Naive thymus-derived CD8-positive, alpha-beta T cell (primary cell): Measurements from ENCODE around the gene S100A12. TPM values are rescaled to one million over a fixed set of nuclear protein-coding genes. Genes with fewer than 3 reads are reported as not detected.
"Not testable (repeated sequence)": the region's sequence is repeated elsewhere in the genome, so short reads cannot be mapped to it uniquely, and the experiment has no call there.

Experiments used
- ATAC-seq, 2 donors: fragments of 150-1000 bp; cut with Tn5 transposase in 1 of 2; sonication (Bioruptor Pico), chemical (Tn5 transposase) in 1 of 2; 1 replicate in 1 of 2; 2 replicates in 1 of 2; pipeline ENCODE4 v1.10.0; 2021; ENCODE audit warnings: mild to moderate bottlenecking in 2 of 2, moderate library complexity in 2 of 2
- POLR2A ChIA-PET: fragments of 350-600 bp; sonication (Branson Sonifier 250); formaldehyde crosslinking; loops from one replicate; lab custom pipeline; 2021; ENCODE audit warnings: antibody characterized with exemption; lab: Charles Lee
- DNase-seq, 10 donors: peaks; one replicate each; pipeline versions ENCODE4 v3.0.0 to v3.0.0-alpha.2; 2020 to 2022
- H3K27ac Mint-ChIP-seq, 10 donors: one replicate each; pipeline ENCODE4 v1.8.0; 2020 to 2022; ENCODE audit warnings: mild to moderate bottlenecking in 10 of 10, mixed read lengths in 10 of 10, moderate library complexity in 4 of 10, inconsistent platforms in 1 of 10
- H3K27me3 Mint-ChIP-seq, 5 donors: one replicate each; pipeline ENCODE4 v1.8.0; 2021 to 2022; ENCODE audit warnings: mixed read lengths in 5 of 5
- H3K36me3 Mint-ChIP-seq, 3 donors: one replicate each; pipeline ENCODE4 v1.8.0; 2020 to 2022; ENCODE audit warnings: mixed read lengths in 3 of 3, mild to moderate bottlenecking in 2 of 3, inconsistent platforms in 1 of 3
- H3K4me1 Mint-ChIP-seq, 4 donors: one replicate each; pipeline ENCODE4 v1.8.0; 2021 to 2022; ENCODE audit warnings: mixed read lengths in 4 of 4
- H3K4me3 Mint-ChIP-seq, 10 donors: one replicate each; pipeline ENCODE4 v1.8.0; 2020 to 2022; ENCODE audit warnings: mild to moderate bottlenecking in 10 of 10, mixed read lengths in 10 of 10, moderate library complexity in 6 of 10, inconsistent platforms in 1 of 10
- H3K9me3 Mint-ChIP-seq, 9 donors: one replicate each; pipeline ENCODE4 v1.8.0; 2020 to 2022; ENCODE audit warnings: mixed read lengths in 9 of 9, mild to moderate bottlenecking in 3 of 9, inconsistent platforms in 1 of 9, moderate library complexity in 1 of 9
- polyA plus RNA-seq, 3 donors: library from polyadenylated mRNA; unstranded; fragments of 300-500 nt; fragmentation: Illumina TruSeq; gene quantifications; one replicate each; pipeline ENCODE4 v1.2.3, GENCODE V29; 2021
- total RNA-seq, 8 experiments: library from RNA in 2 of 8; stranded (reverse) in 2 of 8; gene quantifications; one replicate each; pipeline ENCODE4 v1.2.3 and lab custom pipeline; 2021 to 2026

S100A12 gene
- total RNA-seq (not detected), polyA plus RNA-seq (1 to 10 TPM in 1 of 3 donors, under 1 TPM in 1, not detected in 1; 0.44 to 1.7 TPM), total RNA-seq (lab: John Stamatoyannopoulos, UW) (0 reads per million in 6 experiments)

- DNase-seq (no peak), ATAC-seq (no peak)
- POLR2A ChIA-PET: no interaction called here
- H3K36me3 Mint-ChIP-seq: peaks cover 0 to 5% (median 2%) of the 10 kb centered on the region in 3 donors
- peaks cover 0 to 5% (median 0%) of the 10 kb centered on the region in 9 donors for H3K9me3 Mint-ChIP-seq
- peaks cover 10 to 37% (median 25%) of the 10 kb centered on the region in 5 donors for H3K27me3 Mint-ChIP-seq
- no peak within 1 kb of the TSS for H3K4me3 Mint-ChIP-seq
- no peak within 1 kb of the TSS for H3K27ac Mint-ChIP-seq
- H3K4me1 Mint-ChIP-seq: peaks cover 0 to 2% (median 0%) of the 10 kb centered on the region in 4 donors
These were observed at the start of gene S100A12 for GRCh38 chr1:153375511-153375910. TSS of gene S100A12 (minus strand) at chr1:153375621. CDS start at chr1:153374592, 1,029 bp downstream.

DNA sequence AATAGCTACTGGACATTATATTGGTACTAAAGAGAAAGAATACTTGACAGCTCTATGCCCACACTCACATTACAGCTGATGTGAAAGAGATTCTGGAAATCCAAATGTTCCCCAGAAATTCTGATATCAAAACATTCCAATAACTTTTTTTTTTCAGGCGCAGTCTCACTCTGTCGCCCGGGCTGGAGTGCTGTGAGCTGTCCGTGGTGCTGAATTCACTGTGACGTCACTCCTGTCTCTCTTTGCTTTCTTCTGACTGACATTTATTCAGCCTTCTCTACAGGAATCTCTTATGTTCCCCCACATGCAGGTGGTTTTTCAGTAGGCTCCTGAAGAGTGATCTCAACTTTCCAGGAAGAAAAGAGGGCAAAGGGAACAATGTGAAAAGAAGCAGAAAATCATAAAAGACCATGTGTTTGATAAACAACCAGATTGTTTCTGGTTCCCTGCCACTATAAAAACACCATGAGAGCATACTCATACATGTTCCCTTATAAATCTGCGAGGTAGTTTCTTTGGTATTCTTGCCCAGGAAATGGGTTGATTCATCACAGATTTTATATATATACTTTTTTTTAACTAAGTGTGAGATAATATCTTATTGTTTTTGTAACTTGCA is 47.1 kb upstream of the S100A12 start:
- DNase-seq: peak; percentile 38 to 68 (median 62)
- H3K9me3 Mint-ChIP-seq: peaks cover 0 to 4% (median 0%) of the 10 kb centered on the region in 9 donors
- H3K4me3 Mint-ChIP-seq: no peak overlapping the region
- no peaks in the 10 kb centered on the region for H3K4me1 Mint-ChIP-seq
- no peak overlapping the region for H3K27ac Mint-ChIP-seq
- ATAC-seq: peak; percentile 53 to 54
- H3K27me3 Mint-ChIP-seq: peaks cover 29 to 81% (median 48%) of the 10 kb centered on the region in 5 donors
- H3K36me3 Mint-ChIP-seq: no peaks in the 10 kb centered on the region
- POLR2A ChIA-PET: no interaction called here

- POLR2A ChIA-PET: no interaction called here
- no peak overlapping the region for H3K4me3 Mint-ChIP-seq
- peaks cover 25 to 61% (median 45%) of the 10 kb centered on the region in 5 donors for H3K27me3 Mint-ChIP-seq
- H3K9me3 Mint-ChIP-seq: peaks cover 0 to 4% (median 0%) of the 10 kb centered on the region in 9 donors
- DNase-seq (no peak), ATAC-seq (no peak)
- H3K27ac Mint-ChIP-seq: no peak overlapping the region
- H3K4me1 Mint-ChIP-seq: no peaks in the 10 kb centered on the region
- H3K36me3 Mint-ChIP-seq: no peaks in the 10 kb centered on the region
These were observed 44.9 kb upstream of the S100A12 start for GRCh38 chr1:153420306-153420705.

DNA sequence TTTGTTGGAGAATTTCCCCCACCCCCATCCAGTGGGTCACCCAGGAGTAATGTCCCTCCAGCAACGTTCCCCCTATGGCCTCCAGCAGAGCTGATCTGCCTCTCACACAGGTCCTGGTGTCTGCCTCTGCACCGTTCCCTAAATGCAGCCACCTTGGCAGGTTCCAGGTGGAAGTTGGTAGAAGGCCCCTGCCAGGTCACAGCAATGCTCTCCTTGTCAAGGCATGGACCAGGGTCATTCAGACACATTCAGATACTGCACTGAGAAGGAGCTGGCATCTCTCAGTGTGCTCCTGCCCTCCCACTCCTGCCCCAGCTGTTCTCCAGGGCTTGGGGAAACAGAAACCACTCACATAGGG is 44.0 kb upstream of the S100A12 start:
- H3K27me3 Mint-ChIP-seq: peaks cover 22 to 52% (median 38%) of the 10 kb centered on the region in 5 donors

GRCh38 chr1:153418758-153419435 is 43.5 kb upstream of the S100A12 start:
- POLR2A ChIA-PET, H3K27ac Mint-ChIP-seq, H3K4me3 Mint-ChIP-seq, DNase-seq, H3K36me3 Mint-ChIP-seq, H3K4me1 Mint-ChIP-seq, ATAC-seq, H3K9me3 Mint-ChIP-seq: not testable (repeated sequence)
- H3K27me3 Mint-ChIP-seq: peaks cover 21 to 47% (median 36%) of the 10 kb centered on the region in 5 donors

More for the DNA sequence above, 44.0 kb upstream of the S100A12 start:
- H3K9me3 Mint-ChIP-seq, H3K27ac Mint-ChIP-seq, POLR2A ChIA-PET, H3K4me3 Mint-ChIP-seq, H3K4me1 Mint-ChIP-seq, DNase-seq, ATAC-seq, H3K36me3 Mint-ChIP-seq: not testable (repeated sequence)

GRCh38 chr1:153417136-153417888 is 41.9 kb upstream of the S100A12 start:
- peaks cover 0 to 10% (median 3%) of the 10 kb centered on the region in 9 donors for H3K9me3 Mint-ChIP-seq
- POLR2A ChIA-PET: no interaction called here
- H3K27ac Mint-ChIP-seq: no peak overlapping the region
- H3K27me3 Mint-ChIP-seq: peaks cover 21 to 42% (median 34%) of the 10 kb centered on the region in 5 donors
- no peak for ATAC-seq
- H3K4me3 Mint-ChIP-seq: no peak overlapping the region
- no peak for DNase-seq
- no peaks in the 10 kb centered on the region for H3K36me3 Mint-ChIP-seq
- no peaks in the 10 kb centered on the region for H3K4me1 Mint-ChIP-seq

DNA sequence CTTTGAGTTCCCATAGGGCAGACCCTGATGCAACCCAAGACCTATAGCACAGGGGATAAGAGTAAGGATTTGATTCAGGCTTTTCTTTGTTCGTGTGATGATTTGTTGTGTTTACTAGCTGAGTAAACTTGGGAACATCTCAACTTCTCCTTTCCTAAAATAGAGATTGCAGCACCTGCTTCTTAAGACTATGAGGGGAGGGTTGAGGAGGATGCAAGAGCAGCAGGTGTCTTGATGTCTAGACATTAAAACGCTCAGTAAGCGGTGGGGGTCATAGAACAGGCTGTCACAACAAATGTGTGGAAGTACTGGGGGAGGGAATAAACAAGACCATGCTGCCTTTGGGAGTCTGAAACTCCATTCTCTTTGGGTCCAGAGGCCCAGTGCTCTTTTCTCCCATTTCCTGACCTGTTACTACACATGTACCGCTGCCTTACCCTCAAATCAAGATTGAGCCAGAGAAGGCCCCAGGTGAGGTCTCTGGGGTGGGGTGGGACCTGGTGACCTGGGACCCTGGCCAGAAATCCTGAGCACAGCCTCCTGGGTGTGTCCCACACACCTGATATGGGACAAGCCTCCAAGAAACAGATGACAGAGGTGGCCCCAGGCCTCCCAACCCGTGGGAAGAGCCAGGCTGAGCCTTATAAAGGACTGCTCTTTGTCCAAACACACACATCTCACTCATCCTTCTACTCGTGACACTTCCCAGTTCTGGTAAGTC is 40.6 kb upstream of the S100A12 start, which contains the start of gene S100A7A:
Gene S100A7A, plus strand, starts transcription at position 671 of the 721 bp plus-strand sequence. CDS start 1,563 bp downstream, outside the sequence.
- Mint-ChIP-seq H3K36me3 (peaks cover 0 to 3% (median 0%) of the 10 kb centered on the region in 3 donors), H3K4me1 (no peaks in the 10 kb centered on the region), H3K4me3 (no peak within 1 kb of the TSS), H3K27ac (no peak within 1 kb of the TSS), H3K27me3 (peaks cover 17 to 42% (median 36%) of the 10 kb centered on the region in 5 donors), H3K9me3 (peaks cover 0 to 20% (median 6%) of the 10 kb centered on the region in 9 donors)
- ATAC-seq (no peak), DNase-seq (no peak)
- POLR2A ChIA-PET: no interaction called here

- H3K27ac Mint-ChIP-seq, ATAC-seq, POLR2A ChIA-PET, H3K4me3 Mint-ChIP-seq, H3K36me3 Mint-ChIP-seq, DNase-seq, H3K4me1 Mint-ChIP-seq: not testable (repeated sequence)
- Mint-ChIP-seq H3K27me3 (peaks cover 14 to 33% (median 27%) of the 10 kb centered on the region in 5 donors), H3K9me3 (peaks cover 0 to 32% (median 14%) of the 10 kb centered on the region in 9 donors)
These were observed 38.5 kb upstream of the S100A12 start for GRCh38 chr1:153413961-153414360.

DNA sequence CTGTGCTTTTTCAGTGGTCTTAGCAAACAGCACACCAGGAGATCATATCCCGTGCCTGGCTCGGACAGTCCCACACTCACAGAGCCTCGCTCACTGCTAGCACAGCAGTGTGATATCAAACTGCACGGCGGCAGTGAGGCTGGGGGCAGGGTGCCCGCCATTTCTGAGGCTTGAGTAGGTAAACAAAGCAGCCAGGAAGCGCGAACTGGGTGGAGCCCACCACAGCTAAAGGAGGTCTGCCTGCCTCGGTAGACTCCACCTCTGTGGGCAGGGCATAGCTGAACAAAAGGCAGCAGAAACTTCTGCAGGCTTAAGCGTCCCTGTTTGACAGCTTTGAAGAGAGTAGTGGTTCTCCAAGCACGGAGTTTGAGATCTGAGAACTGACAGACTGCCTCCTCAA is 31.9 kb upstream of the S100A12 start:
- peaks cover 10 to 22% (median 19%) of the 10 kb centered on the region in 4 donors for H3K4me1 Mint-ChIP-seq
- peaks cover 3 to 19% (median 10%) of the 10 kb centered on the region in 3 donors for H3K36me3 Mint-ChIP-seq
- H3K9me3 Mint-ChIP-seq: peaks cover 0 to 34% (median 14%) of the 10 kb centered on the region in 9 donors
- POLR2A ChIA-PET: not testable (repeated sequence)
- ATAC-seq (peak in 1 of 2 donors; percentile 48), DNase-seq (peak in 4 of 10 donors; percentile 6 to 42 (median 30))
- H3K27ac Mint-ChIP-seq: peak overlapping the region in 4 of 10 donors; percentile 25 to 50 (median 30)
- H3K27me3 Mint-ChIP-seq: peaks cover 12 to 38% (median 20%) of the 10 kb centered on the region in 5 donors
- H3K4me3 Mint-ChIP-seq: peak overlapping the region in 8 of 10 donors; percentile 16 to 49 (median 26)

- Mint-ChIP-seq H3K27ac (peak overlapping the region in 1 of 10 donors; percentile 17), H3K27me3 (peaks cover 12 to 38% (median 20%) of the 10 kb centered on the region in 5 donors), H3K4me1 (peaks cover 10 to 22% (median 19%) of the 10 kb centered on the region in 4 donors), H3K9me3 (peaks cover 0 to 28% (median 11%) of the 10 kb centered on the region in 9 donors), H3K36me3 (peaks cover 3 to 19% (median 7%) of the 10 kb centered on the region in 3 donors), H3K4me3 (peak overlapping the region in 1 of 10 donors; percentile 3)
- ATAC-seq, POLR2A ChIA-PET, DNase-seq: not testable (repeated sequence)
These were observed 30.6 kb upstream of the S100A12 start for GRCh38 chr1:153405825-153406599.

GRCh38 chr1:153404768-153405167 is 29.3 kb upstream of the S100A12 start:
- Mint-ChIP-seq H3K36me3 (peaks cover 3 to 18% (median 7%) of the 10 kb centered on the region in 3 donors), H3K27ac (no peak overlapping the region), H3K4me1 (peaks cover 10 to 22% (median 20%) of the 10 kb centered on the region in 4 donors), H3K9me3 (peaks cover 0 to 24% (median 7%) of the 10 kb centered on the region in 9 donors), H3K4me3 (no peak overlapping the region), H3K27me3 (peaks cover 10 to 29% (median 15%) of the 10 kb centered on the region in 5 donors)
- ATAC-seq (peak; percentile 57 to 59), DNase-seq (peak; percentile 18 to 69 (median 41))
- POLR2A ChIA-PET: no interaction called here
